Cardiac ventricle fibroblast (primary cell): ENCODE results near the gene ARL10. TPM values are rescaled to one million over a fixed set of nuclear protein-coding genes. Genes with fewer than 3 reads are reported as not detected.

Source experiments
- total RNA-seq: library from RNA; depleted of rRNA; stranded (reverse); fragments of >200 nt; gene quantifications from 2 replicates; pipeline ENCODE4 v1.2.3, GENCODE V29; 2015

ARL10 gene, protein sequence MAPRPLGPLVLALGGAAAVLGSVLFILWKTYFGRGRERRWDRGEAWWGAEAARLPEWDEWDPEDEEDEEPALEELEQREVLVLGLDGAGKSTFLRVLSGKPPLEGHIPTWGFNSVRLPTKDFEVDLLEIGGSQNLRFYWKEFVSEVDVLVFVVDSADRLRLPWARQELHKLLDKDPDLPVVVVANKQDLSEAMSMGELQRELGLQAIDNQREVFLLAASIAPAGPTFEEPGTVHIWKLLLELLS
- 8.4 and 9.0 TPM in 2 replicates for total RNA-seq

DNA sequence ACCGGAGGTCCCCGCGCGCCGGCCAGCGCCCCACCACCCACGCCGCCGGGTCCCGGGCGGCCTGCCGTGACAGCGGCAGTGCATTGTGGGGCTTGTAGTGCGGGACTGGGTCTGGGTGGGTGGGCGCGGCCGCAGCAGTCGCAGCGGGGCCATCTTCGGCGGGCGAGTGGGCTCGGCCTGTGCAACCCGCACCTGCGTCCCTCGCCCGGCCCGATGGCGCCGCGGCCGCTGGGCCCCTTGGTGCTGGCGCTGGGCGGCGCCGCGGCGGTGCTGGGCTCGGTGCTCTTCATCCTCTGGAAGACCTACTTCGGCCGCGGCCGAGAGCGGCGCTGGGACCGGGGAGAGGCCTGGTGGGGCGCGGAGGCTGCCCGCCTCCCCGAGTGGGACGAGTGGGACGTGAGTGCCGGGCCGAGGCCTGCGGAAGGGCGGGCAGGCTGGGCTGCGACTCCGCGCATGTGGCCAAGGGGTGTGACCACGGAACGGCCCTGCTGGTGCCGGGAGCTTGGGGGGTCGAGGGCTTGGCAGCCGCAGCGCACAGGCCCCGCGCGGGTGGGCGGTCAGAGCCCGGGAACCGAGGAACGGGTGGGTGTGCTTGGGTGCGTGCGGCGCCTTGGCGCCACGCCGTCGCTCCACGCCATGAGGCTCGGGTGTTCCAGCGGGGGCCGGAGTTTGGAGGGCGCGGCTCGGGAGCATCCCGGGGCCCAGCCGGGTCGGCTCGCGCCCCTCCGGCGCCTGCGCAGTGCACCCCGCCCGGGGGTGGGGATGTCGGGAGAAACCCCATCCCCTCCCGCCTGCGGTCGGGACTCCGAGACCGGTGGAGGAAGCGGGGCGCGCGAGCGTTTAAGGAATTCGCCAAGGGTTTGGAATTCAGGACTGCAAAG is at the start of gene ARL10:
ARL10 (plus strand) TSS at position 137 of the 881 bp plus-strand sequence; CDS start at position 214, 77 bp downstream.

GRCh38 chr5:176361437-176362232 is 3.7 kb upstream of the ARL10 start, which contains the start of gene KIAA1191:
Gene KIAA1191, minus strand, starts transcription at chr5:176361764. Its CDS starts 2,256 bp downstream, at chr5:176359508.

DNA sequence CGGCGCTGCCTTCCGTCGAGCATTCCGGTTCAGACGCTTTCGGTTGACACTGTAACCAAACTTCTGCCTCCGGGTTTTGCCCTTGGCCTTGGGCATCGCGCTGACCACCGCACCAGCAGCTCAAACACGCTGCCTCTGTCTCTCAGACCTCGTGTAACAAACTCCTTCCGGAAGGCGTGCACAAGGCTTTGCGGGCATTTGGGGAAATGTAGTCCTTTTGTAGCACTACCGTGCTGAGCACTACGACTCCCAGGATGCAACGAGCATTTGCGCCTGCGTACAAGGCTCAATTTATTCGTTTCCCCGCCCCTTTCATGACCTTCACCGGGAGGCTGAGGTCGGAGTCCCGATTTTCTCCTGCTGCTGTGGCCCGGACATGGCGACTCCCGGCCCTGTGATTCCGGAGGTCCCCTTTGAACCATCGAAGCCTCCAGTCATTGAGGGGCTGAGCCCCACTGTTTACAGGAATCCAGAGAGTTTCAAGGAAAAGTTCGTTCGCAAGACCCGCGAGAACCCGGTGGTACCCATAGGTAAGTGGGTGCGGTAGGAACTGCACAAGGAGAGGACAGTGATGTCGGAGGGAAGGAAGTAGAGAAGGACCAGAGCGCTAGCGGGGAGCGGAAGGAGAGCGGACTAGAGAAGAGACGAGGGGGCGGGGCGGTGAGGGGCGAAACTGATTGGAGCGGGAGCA is 23.3 kb downstream of the ARL10 start, which contains the start of the genes HIGD2A and NOP16:
HIGD2A (plus strand) TSS at position 308 of the 691 bp plus-strand sequence; CDS start at position 377, 69 bp downstream.
NOP16 (minus strand) TSS at position 155 of the 691 bp plus-strand sequence; CDS start at position 96, 59 bp downstream.

GRCh38 chr5:176415952-176416924 is 51.0 kb downstream of the ARL10 start, which contains the start of gene CLTB:
Gene CLTB, minus strand, starts transcription at chr5:176416539. Its CDS starts 176 bp downstream, at chr5:176416363.

Other genes starting within 250 kb of the ARL10 start
- 6.7 and 12.7 TPM in 2 replicates for gene SIMC1, start 127.1 kb upstream of the ARL10 start, total RNA-seq
- 44.6 and 52.2 TPM in 2 replicates for gene KIAA1191, start 3.7 kb upstream of the ARL10 start, total RNA-seq
- gene NOP16, start 23.1 kb downstream of the ARL10 start, total RNA-seq = 19.1 and 19.6 TPM in 2 replicates
- gene HIGD2A, start 23.3 kb downstream of the ARL10 start, total RNA-seq = 70.5 and 122 TPM in 2 replicates
- gene CLTB, start 51.1 kb downstream of the ARL10 start, total RNA-seq = 72.9 and 73.5 TPM in 2 replicates
- gene FAF2, start 82.9 kb downstream of the ARL10 start, total RNA-seq = 26.2 and 27.1 TPM in 2 replicates
- 6.7 and 11.5 TPM in 2 replicates for gene RNF44, start 171.9 kb downstream of the ARL10 start, total RNA-seq
- gene CDHR2, start 183.9 kb downstream of the ARL10 start, total RNA-seq = not detected in 2 replicates
- 2.2 and 2.4 TPM in 2 replicates for gene GPRIN1, start 244.7 kb downstream of the ARL10 start, total RNA-seq